ENCODE data around the gene PLD6.
"Not testable (repeated sequence)": the region's sequence is repeated elsewhere in the genome, so short reads cannot be mapped to it uniquely, and the experiment has no call there.

The PLD6 gene

DNA sequence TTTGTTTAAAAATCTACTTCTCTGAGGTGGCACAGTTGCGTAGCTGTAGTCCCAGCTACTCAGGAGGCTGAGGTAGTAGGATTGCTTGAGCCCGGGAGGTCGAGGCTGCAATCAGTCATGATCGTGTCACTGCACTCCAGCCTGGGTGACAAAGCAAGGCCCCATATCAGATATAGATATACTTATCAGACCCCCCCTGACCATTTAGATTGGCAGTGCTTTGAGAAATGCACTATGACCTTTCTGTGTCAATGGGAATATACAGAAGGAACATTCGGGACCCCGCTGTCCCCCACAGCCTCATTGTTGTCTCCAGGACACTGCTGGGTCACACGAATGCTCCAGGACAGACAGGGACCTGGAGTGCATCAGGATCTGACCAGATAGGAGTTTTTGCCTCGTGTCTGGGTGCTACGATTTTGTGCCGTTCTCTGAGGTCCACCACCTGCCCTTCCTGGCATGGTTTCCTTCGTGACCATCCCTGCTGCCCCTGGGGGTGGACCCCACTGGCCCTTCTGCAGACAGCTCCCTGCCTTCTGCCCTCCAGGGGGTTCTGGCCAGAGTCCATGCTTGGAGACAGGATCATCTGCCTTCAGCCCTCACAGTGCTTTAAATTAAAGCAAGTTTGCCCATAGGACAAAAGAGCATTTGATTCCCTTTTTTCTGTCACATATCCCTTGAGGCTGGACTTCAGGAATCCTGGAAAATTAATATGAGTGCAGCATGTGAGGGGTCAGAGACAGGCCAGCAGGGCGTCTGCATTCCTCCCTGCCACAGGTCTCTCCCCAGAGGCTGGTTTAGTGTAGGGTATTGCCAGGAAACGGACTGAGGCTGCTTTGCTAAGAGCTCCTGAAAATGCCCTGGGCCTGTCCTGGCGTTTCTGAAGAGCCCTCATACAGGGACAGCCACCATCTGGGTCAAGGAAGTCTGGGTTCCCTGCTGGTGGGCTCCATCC, 19.3 kb downstream of the PLD6 start:
- H3K27ac ChIP-seq = no peak overlapping the region
- no peak for TF ChIP-seq CTCF (IDR thresholded peaks at IDR 0.05; ENCODE audit: low read depth, low read length)
- no peak overlapping the region for H3K4me3 ChIP-seq (ENCODE audit: low read depth, low read length)
- no peaks in the 10 kb centered on the region for H3K27me3 ChIP-seq (ENCODE audit: insufficient read depth, low read depth, severe bottlenecking)
- no peaks in the 10 kb centered on the region for H3K9me3 ChIP-seq (ENCODE audit: severe bottlenecking)
- peaks cover 40% of the 10 kb centered on the region for H3K36me3 ChIP-seq
- DNase-seq = no peak

GRCh38 chr17:17186051-17186450, 20.1 kb downstream of the PLD6 start:
- Histone ChIP-seq H3K4me3 (ENCODE audit: low read depth, low read length) (no peak overlapping the region), H3K9me3 (ENCODE audit: severe bottlenecking) (no peaks in the 10 kb centered on the region), H3K36me3 (peaks cover 47% of the 10 kb centered on the region), H3K27ac (no peak overlapping the region), H3K27me3 (ENCODE audit: insufficient read depth, low read depth, severe bottlenecking) (no peaks in the 10 kb centered on the region)
- no peak for DNase-seq
- no peak for TF ChIP-seq CTCF (IDR thresholded peaks at IDR 0.05; ENCODE audit: low read depth, low read length)

DNA sequence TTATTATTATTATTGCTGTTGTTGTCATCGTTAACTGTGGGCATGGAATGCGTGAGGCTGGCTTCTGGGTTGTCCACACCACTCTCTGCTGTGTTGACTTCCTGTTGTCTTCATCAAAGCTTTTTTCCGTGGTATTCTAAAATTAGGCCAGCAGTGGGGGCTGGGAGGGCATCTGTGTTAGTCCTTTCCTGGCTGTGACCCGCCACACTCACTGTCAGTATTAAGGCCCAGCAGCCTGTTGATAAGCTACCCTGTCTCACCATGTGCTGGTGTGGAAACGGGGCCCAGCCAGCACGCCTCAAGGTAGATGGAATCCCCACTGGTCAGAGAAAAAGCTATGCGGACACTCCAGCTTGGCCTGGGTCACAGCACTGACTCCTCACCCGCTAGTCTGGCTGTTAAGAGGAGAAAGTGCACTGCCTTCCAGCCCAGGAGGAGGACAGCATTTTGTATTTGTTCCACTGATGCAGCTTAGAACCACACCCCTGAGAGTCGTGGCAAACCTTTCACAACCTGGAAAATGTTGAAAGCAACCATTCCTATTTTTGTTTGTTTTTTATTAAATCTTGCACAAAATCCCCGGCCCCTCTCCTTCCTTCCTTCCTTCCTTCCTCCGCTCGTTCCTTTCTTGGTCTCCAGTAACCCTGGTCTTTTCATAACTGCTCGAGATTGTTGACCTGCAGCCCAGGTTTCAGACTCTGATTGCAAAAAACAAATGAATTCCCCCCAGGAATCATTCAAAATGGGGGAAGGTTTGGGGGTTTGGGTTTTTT, 21.0 kb downstream of the PLD6 start:
- peaks cover 56% of the 10 kb centered on the region for H3K36me3 ChIP-seq
- H3K27ac ChIP-seq; DNase-seq; H3K4me3 ChIP-seq (ENCODE audit: low read depth, low read length); H3K9me3 ChIP-seq (ENCODE audit: severe bottlenecking); H3K27me3 ChIP-seq (ENCODE audit: insufficient read depth, low read depth, severe bottlenecking): not testable (repeated sequence)

DNA sequence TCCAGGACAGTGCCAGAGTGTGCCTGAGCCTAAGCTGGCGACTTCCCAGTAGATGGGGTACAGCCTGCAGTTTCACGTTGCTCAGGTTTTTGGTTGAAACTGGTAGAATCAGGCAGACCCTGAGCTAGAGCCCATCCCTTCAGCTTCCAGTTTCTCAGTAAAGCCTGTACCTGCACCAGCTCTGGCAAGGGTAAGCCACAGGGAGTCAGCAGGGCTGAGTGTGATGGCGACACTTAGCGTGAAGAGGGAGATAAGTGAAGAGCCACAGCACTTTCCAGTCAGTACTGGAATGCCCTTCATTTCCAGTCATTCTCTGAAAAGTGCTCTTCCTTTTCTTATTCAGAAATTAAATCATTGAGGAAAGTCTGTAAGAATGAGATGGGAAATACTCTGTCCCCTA, 22.4 kb downstream of the PLD6 start:
- no peak for TF ChIP-seq CTCF (IDR thresholded peaks at IDR 0.05; ENCODE audit: low read depth, low read length)
- Histone ChIP-seq H3K27ac (no peak overlapping the region), H3K36me3 (peaks cover 64% of the 10 kb centered on the region), H3K4me3 (ENCODE audit: low read depth, low read length) (no peak overlapping the region), H3K27me3 (ENCODE audit: insufficient read depth, low read depth, severe bottlenecking) (no peaks in the 10 kb centered on the region), H3K9me3 (ENCODE audit: severe bottlenecking) (no peaks in the 10 kb centered on the region)
- DNase-seq = no peak

DNA sequence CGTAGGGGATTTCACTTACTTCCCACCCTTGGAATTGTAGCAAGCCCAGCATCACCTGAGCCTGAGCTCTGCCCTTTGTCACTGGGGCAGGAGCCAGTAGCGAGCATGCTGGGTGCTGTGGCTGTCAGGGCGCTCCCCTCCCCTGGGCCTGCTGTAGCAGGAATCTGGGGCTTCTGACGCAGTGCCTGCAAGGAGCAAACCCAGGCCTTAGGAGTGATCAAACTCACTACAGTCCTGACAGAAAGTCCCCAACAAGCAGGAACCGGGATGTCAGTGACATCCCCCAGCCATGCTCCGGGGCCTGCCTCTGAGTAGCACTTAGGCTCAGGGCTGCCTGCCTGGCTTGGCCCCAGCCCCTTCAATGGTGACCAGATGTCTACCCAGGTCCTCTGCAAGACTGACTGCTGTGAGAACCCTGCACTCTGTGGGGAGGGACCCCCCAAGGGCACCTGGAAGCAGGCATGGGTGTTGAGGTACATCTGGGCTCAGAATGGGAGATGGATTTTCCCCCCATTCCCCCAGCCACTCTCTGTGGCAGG, 23.5 kb downstream of the PLD6 start:
- no peak for DNase-seq
- H3K4me3 ChIP-seq (ENCODE audit: low read depth, low read length) = no peak overlapping the region
- no peak overlapping the region for H3K27ac ChIP-seq
- H3K27me3 ChIP-seq (ENCODE audit: insufficient read depth, low read depth, severe bottlenecking) = no peaks in the 10 kb centered on the region
- TF ChIP-seq CTCF (IDR thresholded peaks at IDR 0.05; ENCODE audit: low read depth, low read length) = no peak
- peaks cover 71% of the 10 kb centered on the region for H3K36me3 ChIP-seq
- H3K9me3 ChIP-seq (ENCODE audit: severe bottlenecking) = no peaks in the 10 kb centered on the region

All from WERI-Rb-1 (cell line).